Testis (tissue), 3 donors: ENCODE results near the gene DLG5. TPM values are rescaled to one million over a fixed set of nuclear protein-coding genes. Genes with fewer than 3 reads are reported as not detected.

ENCODE experiments used
- DNase-seq: peaks from one replicate; pipeline ENCODE4 v3.0.0-alpha.2; 2019
- H3K27ac ChIP-seq, 2 donors: fragments of 200-600 bp; sonication (generic); one replicate each; pipeline ENCODE4 v1.5.1; 2019
- H3K27me3 ChIP-seq: fragments of 200-600 bp; sonication (generic); one replicate; pipeline ENCODE4 v1.5.1; 2019
- H3K36me3 ChIP-seq: fragments of 200-600 bp; sonication (generic); one replicate; pipeline ENCODE4 v1.5.1; 2017; ENCODE audit warnings: low read depth; ENCODE audit errors: missing control alignments
- H3K4me1 ChIP-seq: fragments of 200-600 bp; sonication (generic); one replicate; pipeline ENCODE4 v1.5.1; 2019
- H3K4me3 ChIP-seq, 2 donors: fragments of 200-600 bp; sonication (generic); one replicate each; pipeline ENCODE4 v1.5.1; 2017 to 2019
- H3K9me3 ChIP-seq: fragments of 200-600 bp; sonication (generic); one replicate; pipeline ENCODE4 v1.5.1; 2017
- POLR2A ChIP-seq: fragments of 450-650 bp; IDR thresholded peaks from one replicate; pipeline ENCODE4 v1.6.1; 2017; ENCODE audit warnings: antibody characterized with exemption, mild to moderate bottlenecking, moderate library complexity
- WGBS, 2 donors: methylation state at CpG; one replicate each; pipeline ENCODE4 v1.1.5; 2018; 5-methylcytosine and 5-hydroxymethylcytosine counted together
- intact Hi-C: fragments of 100-400 bp; cut with DNase I; formaldehyde crosslinking; loops from one replicate; pipeline ENCODE4 v1.15.1; 2023; ENCODE audit warnings: low total_unique reads
- polyA plus RNA-seq: library from polyadenylated mRNA; stranded (reverse); fragments of 350-450 nt; fragmentation: Illumina TruSeq; extraction: RNeasy Lipid Tissue Mini Kit (QIAGEN cat#74804); gene quantifications from one replicate; pipeline ENCODE4 v1.2.3, GENCODE V29; 2014; ENCODE audit warnings: low read depth, low replicate concordance; ENCODE audit not compliant: insufficient read depth
- total RNA-seq, 2 donors: library from RNA; depleted of rRNA; stranded (reverse); fragments of >200 nt; gene quantifications; one replicate each; pipeline ENCODE4 v1.2.3, GENCODE V29; 2016
- TF ChIP-seq, protein P1 (sequence below), 3 experiments: fragments of 450-650 bp in 2 of 3; fragments of 200-600 bp in 1 of 3; sonication (generic) in 1 of 3; IDR thresholded peaks; one replicate each; pipeline ENCODE4 v1.5.1; 2016 to 2019; ENCODE audit warnings: antibody characterized with exemption in 3 of 3, mild to moderate bottlenecking in 2 of 3, moderate library complexity in 1 of 3

Gene DLG5
- total and polyA plus RNA-seq, 3 donors from 2014 or later = 26.9 to 54.8 (median 50.1) TPM

DNA sequence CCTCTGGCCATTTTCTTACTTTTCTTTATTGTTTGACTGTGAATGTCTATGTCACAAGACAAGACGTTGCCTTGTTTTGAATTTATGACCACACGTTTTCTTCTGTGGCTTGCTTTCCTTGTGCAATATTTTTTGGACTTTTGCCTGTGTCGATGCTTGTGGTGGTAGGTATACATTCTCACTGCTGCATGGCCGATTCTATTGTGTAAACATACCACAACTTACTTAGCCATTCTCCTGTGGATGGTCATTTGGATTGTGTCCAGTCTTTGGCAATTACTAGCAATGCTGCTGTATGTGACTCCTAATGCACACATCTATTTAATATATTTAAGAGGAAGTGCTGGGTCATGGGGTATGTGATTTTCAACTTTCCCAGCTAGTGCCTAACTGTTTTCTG is 18.0 kb upstream of the DLG5 start:
- Histone ChIP-seq H3K27ac (no peak overlapping the region), H3K27me3 (no peaks in the 10 kb centered on the region), H3K9me3 (no peaks in the 10 kb centered on the region), H3K4me1 (peaks cover 6% of the 10 kb centered on the region), H3K36me3 (no peaks in the 10 kb centered on the region), H3K4me3 (no peak overlapping the region)
- DNase-seq = no peak
- intact Hi-C loops = no loop called here
- TF ChIP-seq POLR2A = no peak
- TF ChIP-seq, protein P1, sequence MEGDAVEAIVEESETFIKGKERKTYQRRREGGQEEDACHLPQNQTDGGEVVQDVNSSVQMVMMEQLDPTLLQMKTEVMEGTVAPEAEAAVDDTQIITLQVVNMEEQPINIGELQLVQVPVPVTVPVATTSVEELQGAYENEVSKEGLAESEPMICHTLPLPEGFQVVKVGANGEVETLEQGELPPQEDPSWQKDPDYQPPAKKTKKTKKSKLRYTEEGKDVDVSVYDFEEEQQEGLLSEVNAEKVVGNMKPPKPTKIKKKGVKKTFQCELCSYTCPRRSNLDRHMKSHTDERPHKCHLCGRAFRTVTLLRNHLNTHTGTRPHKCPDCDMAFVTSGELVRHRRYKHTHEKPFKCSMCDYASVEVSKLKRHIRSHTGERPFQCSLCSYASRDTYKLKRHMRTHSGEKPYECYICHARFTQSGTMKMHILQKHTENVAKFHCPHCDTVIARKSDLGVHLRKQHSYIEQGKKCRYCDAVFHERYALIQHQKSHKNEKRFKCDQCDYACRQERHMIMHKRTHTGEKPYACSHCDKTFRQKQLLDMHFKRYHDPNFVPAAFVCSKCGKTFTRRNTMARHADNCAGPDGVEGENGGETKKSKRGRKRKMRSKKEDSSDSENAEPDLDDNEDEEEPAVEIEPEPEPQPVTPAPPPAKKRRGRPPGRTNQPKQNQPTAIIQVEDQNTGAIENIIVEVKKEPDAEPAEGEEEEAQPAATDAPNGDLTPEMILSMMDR (IDR thresholded peaks at IDR 0.05) = no peak
- WGBS, 2 donors = 67 to 84% methylated on average over 4 of the region's 4 CpGs

DNA sequence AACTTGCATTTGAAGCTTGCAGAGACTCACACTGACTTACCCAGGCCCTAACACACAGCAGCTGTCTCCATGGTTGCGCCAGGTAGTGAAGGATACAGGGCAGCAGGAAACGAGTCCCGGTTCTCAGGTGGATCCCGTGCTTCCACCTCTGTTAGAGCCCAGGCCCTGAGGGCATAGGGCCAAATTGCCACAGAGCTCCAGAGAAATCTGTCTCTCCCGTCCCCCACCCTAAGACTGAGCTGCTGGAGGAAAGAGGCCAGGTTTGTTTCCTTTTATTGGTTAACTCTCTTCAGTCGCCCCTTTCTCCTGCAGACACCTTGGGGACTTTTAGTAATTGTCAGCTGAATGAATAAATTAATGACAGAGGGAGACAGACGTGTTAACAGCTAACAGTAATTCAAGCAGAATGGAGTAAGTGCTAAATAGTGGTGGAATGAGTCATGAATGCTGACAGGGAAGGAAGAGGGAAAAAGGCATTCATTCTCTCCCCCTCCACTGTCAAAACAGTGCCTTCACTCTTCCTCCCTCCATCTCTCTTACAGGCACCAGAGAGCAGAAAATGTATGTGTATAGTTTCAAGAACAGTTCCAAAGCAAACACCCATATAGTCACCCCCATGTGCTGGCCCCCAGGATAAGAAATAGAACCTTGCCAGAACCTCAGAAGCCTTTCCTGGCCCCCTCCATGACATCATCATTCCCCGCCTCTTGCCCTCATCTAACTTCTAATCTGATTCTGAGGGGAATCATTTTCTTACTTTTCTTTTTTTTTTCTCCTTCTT is 16.8 kb upstream of the DLG5 start:
- TF ChIP-seq POLR2A = no peak
- TF ChIP-seq, protein P1 (IDR thresholded peaks at IDR 0.05) = no peak
- H3K27ac ChIP-seq = no peak overlapping the region
- no peak for DNase-seq
- H3K4me1 ChIP-seq = peaks cover 13% of the 10 kb centered on the region
- H3K9me3 ChIP-seq = no peaks in the 10 kb centered on the region
- no peak overlapping the region for H3K4me3 ChIP-seq
- WGBS, 2 donors = 77 to 78% methylated on average over 8 of the region's 8 CpGs
- H3K27me3 ChIP-seq = no peaks in the 10 kb centered on the region
- intact Hi-C loops = no loop called here
- no peaks in the 10 kb centered on the region for H3K36me3 ChIP-seq

DNA sequence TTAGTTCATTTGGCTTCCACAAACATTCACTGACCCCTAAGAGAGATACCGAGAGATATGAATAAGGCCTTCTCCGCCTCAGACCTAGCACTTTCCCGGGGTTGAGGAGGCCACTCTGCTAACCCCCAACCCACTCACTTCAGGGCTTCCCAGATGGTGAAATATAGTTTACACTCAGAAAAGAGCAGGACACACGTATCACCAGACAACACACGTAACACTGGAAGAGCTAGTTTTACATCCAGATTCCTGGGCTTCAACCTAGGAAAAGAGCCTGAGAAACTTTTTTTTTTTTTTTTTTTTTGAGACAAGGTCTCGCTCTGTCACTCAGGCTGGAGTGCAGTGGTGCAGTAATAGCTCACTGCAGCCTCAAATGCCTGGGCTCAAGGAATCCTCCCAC is 15.2 kb upstream of the DLG5 start:
- H3K27ac ChIP-seq = no peak overlapping the region
- TF ChIP-seq POLR2A = no peak
- TF ChIP-seq, protein P1 (IDR thresholded peaks at IDR 0.05) = no peak
- no peaks in the 10 kb centered on the region for H3K9me3 ChIP-seq
- intact Hi-C loops = no loop called here
- peaks cover 13% of the 10 kb centered on the region for H3K4me1 ChIP-seq
- 88 to 91% methylated on average over 6 of the region's 6 CpGs for WGBS, 2 donors
- H3K4me3 ChIP-seq = no peak overlapping the region
- no peaks in the 10 kb centered on the region for H3K27me3 ChIP-seq
- DNase-seq = no peak
- no peaks in the 10 kb centered on the region for H3K36me3 ChIP-seq

DNA sequence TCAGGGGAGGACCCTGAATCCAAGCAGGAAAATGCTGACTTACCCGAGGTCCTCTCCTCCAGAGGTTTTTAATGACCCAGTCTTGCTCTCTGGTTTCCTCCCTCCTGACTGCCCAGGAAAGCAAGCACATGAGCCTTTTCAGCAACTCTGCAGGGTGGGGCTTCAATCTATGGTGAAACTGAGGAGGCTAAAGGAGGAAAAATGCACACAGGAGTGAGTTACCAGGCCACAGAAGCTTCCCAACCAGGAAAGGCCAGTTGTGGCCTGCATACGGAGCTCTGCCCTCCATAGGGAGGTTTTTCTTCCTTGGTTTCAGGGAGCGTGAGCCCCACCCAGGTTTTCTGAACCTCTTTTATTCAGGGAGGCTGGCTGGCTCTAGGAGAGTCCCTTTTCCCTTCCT is 14.1 kb upstream of the DLG5 start:
- WGBS, 2 donors = 70 to 81% methylated on average over 3 of the region's 3 CpGs

More for the DNA sequence above, 14.1 kb upstream of the DLG5 start:
- intact Hi-C loops = no loop called here
- no peaks in the 10 kb centered on the region for H3K9me3 ChIP-seq
- TF ChIP-seq, protein P1 (IDR thresholded peaks at IDR 0.05) = no peak
- H3K27ac ChIP-seq = no peak overlapping the region
- H3K27me3 ChIP-seq = no peaks in the 10 kb centered on the region
- H3K4me3 ChIP-seq = no peak overlapping the region
- no peak for DNase-seq
- peaks cover 13% of the 10 kb centered on the region for H3K4me1 ChIP-seq
- no peaks in the 10 kb centered on the region for H3K36me3 ChIP-seq
